HTERT RPE-1 (cell line): Measurements from ENCODE around the gene GNA15.
"Not testable (repeated sequence)": the region's sequence is repeated elsewhere in the genome, so short reads cannot be mapped to it uniquely, and the experiment has no call there.

Experiments
- in situ Hi-C: fragments of 300-500 bp; cut with MboI; formaldehyde crosslinking; loops from 4 replicates; pipeline ENCODE4 v1.14.3; 2020; ENCODE audit warnings: low sequenced_read_pairs

Gene GNA15

GRCh38 chr19:3189702-3190469 lies 54.1 kb downstream of the GNA15 start:
- in situ Hi-C loops, result no loop called here

GRCh38 chr19:3190470-3190770 lies 54.6 kb downstream of the GNA15 start:
- in situ Hi-C loops, result no loop called here

- in situ Hi-C loops, result no loop called here
These were observed 55.3 kb downstream of the GNA15 start for GRCh38 chr19:3190921-3191805.

GRCh38 chr19:3191806-3192104 lies 55.9 kb downstream of the GNA15 start:
- in situ Hi-C loops, result not testable (repeated sequence)

- in situ Hi-C loops, result no loop called here
These were observed 56.4 kb downstream of the GNA15 start for GRCh38 chr19:3192228-3192635.

- in situ Hi-C loops, result no loop called here
These were observed 56.9 kb downstream of the GNA15 start for GRCh38 chr19:3192684-3193083.

GRCh38 chr19:3193256-3194105 lies 57.6 kb downstream of the GNA15 start:
- in situ Hi-C loops, result no loop called here

GRCh38 chr19:3194106-3195087 lies 58.6 kb downstream of the GNA15 start:
- in situ Hi-C loops, result no loop called here

- in situ Hi-C loops, result no loop called here
These were observed 60.5 kb downstream of the GNA15 start for GRCh38 chr19:3196064-3196932.

GRCh38 chr19:3196933-3197205 lies 61.0 kb downstream of the GNA15 start:
- in situ Hi-C loops, result no loop called here

GRCh38 chr19:3198901-3199700 lies 63.3 kb downstream of the GNA15 start:
- in situ Hi-C loops, result no loop called here

GRCh38 chr19:3201072-3201700 lies 65.4 kb downstream of the GNA15 start:
- in situ Hi-C loops, result no loop called here

GRCh38 chr19:3201911-3202310 lies 66.1 kb downstream of the GNA15 start:
- in situ Hi-C loops, result no loop called here

- in situ Hi-C loops, result no loop called here
These were observed 66.5 kb downstream of the GNA15 start for GRCh38 chr19:3202346-3202745.

- in situ Hi-C loops, result not testable (repeated sequence)
These were observed 67.1 kb downstream of the GNA15 start for GRCh38 chr19:3202895-3203294.

GRCh38 chr19:3203805-3204645 lies 68.2 kb downstream of the GNA15 start:
- in situ Hi-C loops, result no loop called here

GRCh38 chr19:3204646-3205275 lies 68.9 kb downstream of the GNA15 start:
- in situ Hi-C loops, result no loop called here
